HG03469 (cell line): ENCODE data around the gene RAPGEF2.
"Not testable (repeated sequence)": the region's sequence is repeated elsewhere in the genome, so short reads cannot be mapped to it uniquely, and the experiment has no call there.

Source experiments
- ATAC-seq: cut with Tn5 transposase; IDR thresholded peaks from one replicate; pipeline ENCODE4 v1.9.1; 2021; ENCODE audit warnings: mild to moderate bottlenecking, moderate library complexity, moderate number of reproducible peaks; ENCODE audit not compliant: unreplicated experiment

Gene RAPGEF2

DNA sequence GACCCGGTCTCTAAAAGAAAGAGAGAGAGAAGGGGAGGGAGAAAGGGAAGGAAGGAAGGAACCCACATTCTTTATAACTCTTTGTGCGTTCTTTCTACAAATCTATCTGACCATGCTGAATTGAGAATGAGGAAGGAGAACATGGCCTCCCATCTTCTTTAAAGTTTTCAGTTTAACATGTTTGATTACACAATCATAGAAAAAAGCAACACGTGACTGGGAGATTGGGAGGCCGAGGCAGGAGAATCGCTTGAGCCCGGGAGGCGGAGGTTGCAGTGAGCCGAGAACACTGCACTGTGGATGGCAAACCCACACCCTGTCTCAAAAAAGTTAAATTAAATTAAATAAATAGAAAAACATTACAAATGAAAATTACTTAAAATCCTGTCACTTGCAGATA, 254.5 kb downstream of the RAPGEF2 start:
- ATAC-seq = no peak

GRCh38 chr4:159358226-159358625, 255.3 kb downstream of the RAPGEF2 start:
- no peak for ATAC-seq

GRCh38 chr4:159360549-159360948, 257.7 kb downstream of the RAPGEF2 start:
- no peak for ATAC-seq

GRCh38 chr4:159363361-159363760, 260.5 kb downstream of the RAPGEF2 start:
- no peak for ATAC-seq

- ATAC-seq = no peak
These were observed 264.3 kb downstream of the RAPGEF2 start for GRCh38 chr4:159366966-159367780.

DNA sequence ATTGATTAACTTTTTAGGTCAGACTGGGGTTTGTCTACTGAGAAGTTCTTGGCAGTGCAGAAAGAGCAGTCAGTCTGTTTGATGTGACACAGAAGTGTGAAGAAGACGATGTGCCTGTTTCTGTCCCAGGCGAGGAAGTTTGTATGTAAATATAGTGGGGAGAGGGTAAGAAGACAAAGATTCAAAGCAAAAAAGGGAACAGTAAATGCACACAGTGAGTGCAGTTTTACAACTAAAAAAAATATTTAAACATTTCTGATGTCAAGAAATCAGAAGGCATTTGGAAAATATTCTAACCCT, 264.9 kb downstream of the RAPGEF2 start:
- ATAC-seq = no peak

GRCh38 chr4:159368320-159368719, 265.4 kb downstream of the RAPGEF2 start:
- no peak for ATAC-seq

GRCh38 chr4:159369256-159369655, 266.4 kb downstream of the RAPGEF2 start:
- ATAC-seq = no peak

GRCh38 chr4:159370286-159370685, 267.4 kb downstream of the RAPGEF2 start:
- no peak for ATAC-seq

- no peak for ATAC-seq
These were observed 272.1 kb downstream of the RAPGEF2 start for GRCh38 chr4:159374749-159375530.

DNA sequence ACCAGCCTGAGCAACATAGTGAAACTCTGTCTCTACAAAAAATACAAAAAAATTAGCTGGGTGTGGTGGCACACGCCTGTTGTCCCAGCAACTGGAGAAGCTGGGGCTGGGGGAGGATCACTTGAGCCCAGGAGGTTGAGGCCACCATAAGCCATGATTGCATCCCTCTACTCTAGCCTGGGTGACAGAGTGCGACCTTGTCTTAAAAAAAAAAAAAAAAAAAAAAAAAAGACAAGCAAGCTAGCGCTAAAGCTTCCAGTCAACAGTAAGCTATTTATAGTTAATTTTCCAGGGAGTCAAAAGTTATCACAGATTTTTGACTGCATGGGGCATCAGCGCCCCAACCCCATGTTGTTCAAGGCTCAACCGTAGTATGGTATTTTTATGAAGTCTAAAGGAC, 273.4 kb downstream of the RAPGEF2 start:
- ATAC-seq = no peak

- ATAC-seq = no peak
These were observed 275.3 kb downstream of the RAPGEF2 start for GRCh38 chr4:159378056-159378616.

- not testable (repeated sequence) for ATAC-seq
These were observed 276.2 kb downstream of the RAPGEF2 start for GRCh38 chr4:159379064-159379463.

DNA sequence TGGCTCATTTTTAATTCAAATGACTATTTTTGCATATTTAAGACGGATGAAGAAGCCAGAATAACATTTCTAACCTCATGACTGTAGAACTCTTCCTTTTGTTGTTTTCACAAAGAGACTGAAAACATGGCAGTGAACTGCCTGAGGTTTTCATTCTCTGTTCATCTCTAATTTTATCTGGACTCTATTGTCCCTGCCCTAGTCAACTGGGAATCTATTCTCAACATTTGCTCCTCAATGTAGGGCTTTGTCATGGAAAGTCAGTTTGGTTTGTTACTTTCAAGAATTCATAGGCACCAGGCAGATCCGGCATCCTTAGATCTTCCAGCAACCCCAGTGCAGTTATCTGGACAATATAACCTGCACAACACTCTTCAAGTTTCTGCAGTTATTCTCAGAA, 277.0 kb downstream of the RAPGEF2 start:
- no peak for ATAC-seq

DNA sequence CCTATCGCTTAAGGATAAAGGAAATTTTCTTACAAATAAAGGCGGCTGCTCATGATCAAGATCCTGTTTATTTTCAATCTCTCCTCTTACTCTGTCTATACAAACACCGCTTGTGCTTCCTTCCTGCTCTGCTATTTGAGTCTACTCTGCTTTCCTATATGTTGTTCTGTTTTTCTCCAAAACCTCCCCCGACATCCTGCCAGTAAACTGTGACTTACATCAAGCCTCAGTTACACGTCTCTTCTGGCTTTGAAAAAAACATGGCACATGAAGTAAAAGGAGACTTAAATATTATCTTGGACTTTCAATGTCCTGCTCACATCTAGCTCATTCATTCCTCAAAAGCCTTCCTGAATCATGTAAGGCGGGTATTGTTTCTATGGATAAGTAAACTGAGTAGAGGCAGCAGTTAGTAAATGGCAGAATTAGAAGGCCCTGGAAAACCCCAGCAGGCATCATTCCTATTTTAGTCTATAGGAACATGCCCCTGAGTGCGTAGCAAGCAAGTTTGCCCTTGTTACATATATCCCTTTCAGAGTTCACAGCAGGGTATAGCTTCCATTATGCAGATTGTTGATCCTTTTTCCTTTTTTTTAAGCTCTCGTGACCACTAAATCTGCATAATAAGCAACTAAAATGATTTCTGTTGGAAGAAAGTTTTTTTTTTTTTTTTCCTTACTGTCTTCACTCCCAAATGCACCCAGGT, 280.1 kb downstream of the RAPGEF2 start:
- ATAC-seq = no peak

DNA sequence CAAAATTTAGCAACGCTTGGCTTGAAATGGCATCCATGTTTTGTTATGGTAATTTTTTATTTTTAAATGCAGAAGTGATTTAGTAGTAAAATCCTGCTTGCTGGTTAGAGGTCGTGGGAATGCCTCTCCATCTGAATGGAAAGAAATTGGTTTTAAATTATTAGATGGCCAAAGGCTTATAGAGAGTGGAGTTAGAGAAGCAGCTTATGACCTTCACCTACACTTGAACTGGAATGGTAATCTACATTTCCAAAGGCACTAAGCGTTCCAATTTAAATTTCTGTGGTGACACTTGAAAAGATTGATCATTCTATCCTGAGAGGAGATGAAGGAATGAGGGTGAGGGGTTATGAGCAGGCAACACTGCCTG, 280.7 kb downstream of the RAPGEF2 start:
- ATAC-seq = no peak

GRCh38 chr4:159384017-159384416, 281.1 kb downstream of the RAPGEF2 start:
- no peak for ATAC-seq

GRCh38 chr4:159384632-159385031, 281.8 kb downstream of the RAPGEF2 start:
- ATAC-seq = no peak

DNA sequence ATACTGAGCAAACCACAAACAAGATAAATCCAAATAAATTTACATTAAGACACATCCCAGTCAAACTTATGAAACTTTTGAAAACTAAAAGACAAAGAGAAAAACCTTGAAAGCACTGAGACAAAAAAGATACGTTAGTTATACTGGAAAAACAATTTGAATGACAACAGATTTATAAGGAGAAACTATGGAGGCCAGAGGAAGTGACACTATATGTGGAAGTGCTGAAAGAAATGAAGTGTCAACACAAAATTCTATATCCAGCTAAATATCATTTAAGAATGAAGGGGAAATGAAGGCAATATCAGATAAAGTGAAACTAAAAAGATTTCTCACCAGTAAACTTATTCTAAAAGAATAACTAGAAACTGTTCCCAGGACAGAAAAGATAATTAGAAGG, 283.7 kb downstream of the RAPGEF2 start:
- ATAC-seq = no peak

DNA sequence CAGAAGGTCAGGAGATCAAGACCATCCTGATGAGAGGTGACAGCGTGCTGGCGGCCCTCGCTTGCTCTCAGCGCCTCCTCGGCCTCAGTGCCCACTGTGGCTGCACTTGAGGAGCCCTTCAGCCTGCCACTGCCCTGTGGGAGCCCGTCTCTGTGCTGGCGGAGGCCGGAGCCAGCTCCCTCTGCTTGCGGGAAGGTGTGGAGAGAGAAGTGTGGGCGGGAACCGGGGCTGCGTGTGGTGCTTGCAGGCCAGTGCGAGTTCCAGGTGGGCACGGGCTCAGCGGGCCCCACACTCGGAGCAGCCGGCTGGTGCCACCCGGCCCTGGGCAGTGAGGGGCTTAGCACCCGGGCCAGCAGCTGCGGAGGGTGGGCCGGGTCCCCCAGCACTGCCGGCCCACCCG, 286.9 kb downstream of the RAPGEF2 start:
- ATAC-seq = no peak

GRCh38 chr4:159390648-159391047, 287.8 kb downstream of the RAPGEF2 start:
- ATAC-seq = no peak
